Measurements from ENCODE around the gene MYL9.

The MYL9 gene

DNA sequence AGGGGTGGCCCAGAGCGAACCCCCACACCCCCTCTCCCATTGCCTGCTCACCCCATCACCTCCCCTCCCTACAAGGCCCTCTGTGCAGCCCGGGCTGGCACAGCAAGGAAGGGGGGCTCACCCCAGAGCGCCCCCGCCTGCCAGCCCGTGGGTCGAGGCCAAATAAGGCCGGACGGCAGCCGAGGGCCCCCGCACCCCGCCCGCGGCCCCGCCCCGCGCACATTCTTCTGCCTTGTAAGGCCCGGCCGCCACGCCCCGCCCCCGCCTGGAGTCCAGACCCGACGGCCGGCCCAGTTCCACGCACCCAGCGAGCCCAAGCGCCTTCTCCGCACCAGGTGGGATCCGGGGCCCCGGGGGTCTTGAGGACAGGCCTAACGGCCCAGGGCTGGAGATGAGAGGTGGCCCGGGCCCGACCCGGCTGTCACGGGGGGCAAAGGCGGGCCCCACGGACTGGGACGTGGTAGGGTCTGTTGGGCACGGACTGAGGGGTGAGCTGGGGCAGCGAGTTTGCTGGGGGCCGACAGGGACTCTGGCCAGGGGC, at the start of gene MYL9:
Gene MYL9, plus strand, starts transcription at position 293 of the 541 bp plus-strand sequence. CDS start 3,366 bp downstream, outside the sequence.
- TF ChIP-seq, protein P1, sequence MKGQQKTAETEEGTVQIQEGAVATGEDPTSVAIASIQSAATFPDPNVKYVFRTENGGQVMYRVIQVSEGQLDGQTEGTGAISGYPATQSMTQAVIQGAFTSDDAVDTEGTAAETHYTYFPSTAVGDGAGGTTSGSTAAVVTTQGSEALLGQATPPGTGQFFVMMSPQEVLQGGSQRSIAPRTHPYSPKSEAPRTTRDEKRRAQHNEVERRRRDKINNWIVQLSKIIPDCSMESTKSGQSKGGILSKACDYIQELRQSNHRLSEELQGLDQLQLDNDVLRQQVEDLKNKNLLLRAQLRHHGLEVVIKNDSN (IDR thresholded peaks at IDR 0.05), result no peak
- TF ChIP-seq NFIC (IDR thresholded peaks at IDR 0.05) (no peak), TEAD4 (IDR thresholded peaks at IDR 0.05) (peak; percentile 77), CEBPB (IDR thresholded peaks at IDR 0.05) (no peak), CREB1 (IDR thresholded peaks at IDR 0.05; ENCODE audit: low read depth) (no peak), FOXM1 (IDR thresholded peaks at IDR 0.05; ENCODE audit: borderline replicate concordance, low read depth) (no peak), TCF12 (IDR thresholded peaks at IDR 0.05; ENCODE audit: low read depth) (peak; percentile 42; the same call in 1 of the 2 replicates), EP300 (IDR thresholded peaks at IDR 0.05; ENCODE audit: borderline replicate concordance) (peak; percentile 73), ZBTB7A (IDR thresholded peaks at IDR 0.05; ENCODE audit: low read depth) (peak; percentile 97), RAD21 (IDR thresholded peaks at IDR 0.05; ENCODE audit: low read depth) (no peak), TAF1 (IDR thresholded peaks at IDR 0.05; ENCODE audit: low read depth) (peak; percentile 87), YY1 (IDR thresholded peaks at IDR 0.05; ENCODE audit: low read depth) (no peak), EGR1 (IDR thresholded peaks at IDR 0.05) (peak; percentile 72)
- TF ChIP-seq, protein P2, sequence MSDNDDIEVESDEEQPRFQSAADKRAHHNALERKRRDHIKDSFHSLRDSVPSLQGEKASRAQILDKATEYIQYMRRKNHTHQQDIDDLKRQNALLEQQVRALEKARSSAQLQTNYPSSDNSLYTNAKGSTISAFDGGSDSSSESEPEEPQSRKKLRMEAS (IDR thresholded peaks at IDR 0.05), result no peak
- TF ChIP-seq, protein P3, sequence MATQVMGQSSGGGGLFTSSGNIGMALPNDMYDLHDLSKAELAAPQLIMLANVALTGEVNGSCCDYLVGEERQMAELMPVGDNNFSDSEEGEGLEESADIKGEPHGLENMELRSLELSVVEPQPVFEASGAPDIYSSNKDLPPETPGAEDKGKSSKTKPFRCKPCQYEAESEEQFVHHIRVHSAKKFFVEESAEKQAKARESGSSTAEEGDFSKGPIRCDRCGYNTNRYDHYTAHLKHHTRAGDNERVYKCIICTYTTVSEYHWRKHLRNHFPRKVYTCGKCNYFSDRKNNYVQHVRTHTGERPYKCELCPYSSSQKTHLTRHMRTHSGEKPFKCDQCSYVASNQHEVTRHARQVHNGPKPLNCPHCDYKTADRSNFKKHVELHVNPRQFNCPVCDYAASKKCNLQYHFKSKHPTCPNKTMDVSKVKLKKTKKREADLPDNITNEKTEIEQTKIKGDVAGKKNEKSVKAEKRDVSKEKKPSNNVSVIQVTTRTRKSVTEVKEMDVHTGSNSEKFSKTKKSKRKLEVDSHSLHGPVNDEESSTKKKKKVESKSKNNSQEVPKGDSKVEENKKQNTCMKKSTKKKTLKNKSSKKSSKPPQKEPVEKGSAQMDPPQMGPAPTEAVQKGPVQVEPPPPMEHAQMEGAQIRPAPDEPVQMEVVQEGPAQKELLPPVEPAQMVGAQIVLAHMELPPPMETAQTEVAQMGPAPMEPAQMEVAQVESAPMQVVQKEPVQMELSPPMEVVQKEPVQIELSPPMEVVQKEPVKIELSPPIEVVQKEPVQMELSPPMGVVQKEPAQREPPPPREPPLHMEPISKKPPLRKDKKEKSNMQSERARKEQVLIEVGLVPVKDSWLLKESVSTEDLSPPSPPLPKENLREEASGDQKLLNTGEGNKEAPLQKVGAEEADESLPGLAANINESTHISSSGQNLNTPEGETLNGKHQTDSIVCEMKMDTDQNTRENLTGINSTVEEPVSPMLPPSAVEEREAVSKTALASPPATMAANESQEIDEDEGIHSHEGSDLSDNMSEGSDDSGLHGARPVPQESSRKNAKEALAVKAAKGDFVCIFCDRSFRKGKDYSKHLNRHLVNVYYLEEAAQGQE (IDR thresholded peaks at IDR 0.05; ENCODE audit: low read depth), result no peak

DNA sequence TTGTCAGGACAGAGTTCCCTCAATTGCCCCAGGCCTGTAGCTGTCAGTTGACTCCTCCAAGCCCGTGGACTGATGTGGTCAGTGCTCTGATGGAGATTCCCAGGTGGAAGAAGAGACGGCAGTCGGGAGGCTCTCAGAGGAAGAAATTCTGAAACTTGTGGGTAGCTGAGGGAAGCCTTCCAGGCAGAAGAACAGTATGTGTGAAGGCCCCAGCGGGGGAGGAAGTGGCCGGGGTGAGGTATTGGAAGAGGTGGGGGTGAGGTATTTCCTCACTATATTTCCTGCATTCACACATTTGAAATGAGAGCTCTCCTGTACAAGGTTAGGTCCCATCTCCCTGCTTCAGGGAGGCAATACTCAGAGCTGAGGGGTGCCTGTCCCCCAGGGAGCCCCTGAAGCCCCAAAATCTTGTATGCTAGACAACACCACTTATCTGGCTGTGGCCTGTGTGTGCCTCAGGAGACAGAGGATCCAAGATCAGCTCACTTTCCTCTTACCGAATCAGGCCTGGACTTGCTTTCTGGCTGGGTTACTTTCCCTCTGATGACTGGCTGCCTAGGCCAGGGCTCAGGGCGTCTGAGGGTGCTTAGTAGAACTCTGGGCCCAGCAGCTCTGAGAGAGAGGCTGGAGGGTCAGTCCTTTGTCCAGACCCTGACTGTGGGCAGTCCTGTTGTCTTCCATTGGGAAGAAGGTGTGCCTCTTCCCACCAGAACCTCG, 49.3 kb upstream of the MYL9 start:
- TF ChIP-seq CREB1 (IDR thresholded peaks at IDR 0.05; ENCODE audit: low read depth) (no peak), CEBPB (IDR thresholded peaks at IDR 0.05) (no peak), NFIC (IDR thresholded peaks at IDR 0.05) (no peak), TEAD4 (IDR thresholded peaks at IDR 0.05) (no peak), YY1 (IDR thresholded peaks at IDR 0.05; ENCODE audit: low read depth) (no peak), ZBTB7A (IDR thresholded peaks at IDR 0.05; ENCODE audit: low read depth) (no peak), RAD21 (IDR thresholded peaks at IDR 0.05; ENCODE audit: low read depth) (no peak), TAF1 (IDR thresholded peaks at IDR 0.05; ENCODE audit: low read depth) (no peak), EP300 (IDR thresholded peaks at IDR 0.05; ENCODE audit: borderline replicate concordance) (no peak)
- TF ChIP-seq, protein P3 (IDR thresholded peaks at IDR 0.05; ENCODE audit: low read depth), result no peak
- TF ChIP-seq, protein P1 (IDR thresholded peaks at IDR 0.05), result no peak

DNA sequence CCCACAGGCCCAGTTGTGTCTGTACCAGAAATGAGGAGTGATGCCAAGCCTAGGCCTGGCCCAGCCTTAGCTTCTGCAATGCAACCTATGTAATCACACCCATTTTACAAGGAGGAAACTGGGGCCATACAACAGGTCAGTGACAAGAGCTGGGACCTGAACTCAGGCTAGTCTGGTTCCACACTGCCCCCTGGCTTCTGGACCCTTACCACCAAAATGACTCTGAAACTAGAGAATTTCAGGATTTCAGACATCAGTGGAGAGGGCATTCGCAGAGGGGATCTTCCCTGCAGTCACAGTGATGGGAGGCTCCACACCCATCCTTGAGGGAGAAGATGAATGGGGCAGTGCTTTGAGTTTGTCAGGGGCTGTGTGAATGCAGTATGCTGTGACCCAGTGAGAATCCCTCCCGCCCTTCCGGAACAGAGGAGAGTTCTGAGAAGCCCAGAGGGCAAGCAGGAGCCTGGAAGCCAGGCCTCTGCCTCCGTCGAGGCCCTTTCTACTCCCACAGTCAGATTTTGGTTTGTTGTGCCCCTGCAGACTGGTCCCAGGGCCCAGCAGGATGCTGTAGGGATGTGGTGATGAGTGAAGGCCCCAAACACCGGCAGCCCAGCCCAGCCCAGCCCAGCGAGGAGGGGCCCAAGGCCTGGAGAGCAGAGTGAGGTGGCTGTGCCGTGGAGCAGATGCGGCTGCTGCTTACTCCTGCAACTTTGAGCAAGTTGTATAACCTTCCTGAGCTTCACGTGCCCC, 48.1 kb upstream of the MYL9 start:
- peak; percentile 39 for TF ChIP-seq RAD21 (IDR thresholded peaks at IDR 0.05; ENCODE audit: low read depth)
- TF ChIP-seq FOXM1 (IDR thresholded peaks at IDR 0.05; ENCODE audit: borderline replicate concordance, low read depth), result no peak

DNA sequence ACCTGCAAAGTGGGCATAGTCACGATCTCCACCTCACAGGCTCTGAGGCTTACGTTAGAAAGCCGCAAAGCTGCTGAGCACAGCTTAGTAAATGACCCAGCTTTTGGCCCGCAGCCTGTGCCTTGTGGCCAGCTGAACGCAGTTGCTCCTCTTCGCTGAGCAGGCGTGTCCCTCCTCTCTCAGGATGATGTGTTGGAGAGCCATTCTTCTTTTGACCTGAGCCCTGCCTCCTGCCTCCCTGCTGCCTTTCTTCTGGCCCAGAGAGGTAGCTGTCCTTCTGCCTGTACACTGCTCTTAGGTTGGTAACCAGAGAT, 47.6 kb upstream of the MYL9 start:
- TF ChIP-seq TEAD4 (IDR thresholded peaks at IDR 0.05) (no peak), ZBTB7A (IDR thresholded peaks at IDR 0.05; ENCODE audit: low read depth) (no peak)

DNA sequence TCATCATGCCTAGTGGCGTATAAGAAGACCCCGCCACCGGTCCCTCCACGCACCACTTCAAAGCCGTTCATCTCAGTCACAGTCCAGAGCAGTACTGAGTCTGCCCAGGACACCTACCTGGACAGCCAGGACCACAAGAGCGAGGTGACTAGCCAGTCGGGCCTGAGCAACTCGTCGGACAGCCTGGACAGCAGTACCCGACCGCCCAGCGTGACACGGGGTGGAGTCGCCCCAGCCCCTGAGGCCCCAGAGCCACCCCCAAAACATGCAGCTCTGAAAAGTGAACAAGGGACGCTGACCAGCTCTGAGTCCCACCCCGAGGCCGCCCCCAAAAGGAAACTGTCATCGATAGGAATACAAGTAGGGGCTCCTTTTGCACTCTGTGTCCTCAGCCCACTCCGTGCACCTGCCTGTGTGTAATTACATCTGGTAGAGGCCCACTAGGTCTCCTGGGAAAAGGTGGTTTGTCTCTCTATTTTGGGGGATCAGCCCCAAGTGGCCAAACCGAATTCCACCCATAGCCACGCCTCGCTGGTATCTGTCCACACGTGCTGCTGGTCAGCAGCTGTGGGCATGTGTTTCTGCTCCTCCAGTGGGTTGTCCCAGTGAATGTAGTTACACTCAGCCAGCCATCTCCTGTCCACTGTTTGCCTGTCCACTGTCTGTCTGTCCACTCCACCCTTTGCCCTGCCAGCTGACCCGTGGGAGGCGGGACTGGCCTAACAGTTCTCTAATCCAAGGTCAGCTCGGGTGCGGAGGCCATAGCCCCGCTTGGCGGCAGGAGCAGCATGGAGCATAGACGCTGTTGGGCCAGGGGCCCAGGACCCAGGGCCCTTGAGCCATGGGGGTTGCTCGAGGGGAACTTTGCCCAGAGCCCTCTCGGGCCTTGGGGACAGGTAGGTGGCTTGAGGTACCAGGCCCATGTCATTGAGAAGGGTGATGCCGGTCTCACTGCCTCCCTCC, 44.3 kb upstream of the MYL9 start:
- TF ChIP-seq EGR1 (IDR thresholded peaks at IDR 0.05) (no peak), TAF1 (IDR thresholded peaks at IDR 0.05; ENCODE audit: low read depth) (no peak), YY1 (IDR thresholded peaks at IDR 0.05; ENCODE audit: low read depth) (no peak), NFIC (IDR thresholded peaks at IDR 0.05) (no peak), TEAD4 (IDR thresholded peaks at IDR 0.05) (no peak), CEBPB (IDR thresholded peaks at IDR 0.05) (no peak), RAD21 (IDR thresholded peaks at IDR 0.05; ENCODE audit: low read depth) (no peak), TCF12 (IDR thresholded peaks at IDR 0.05; ENCODE audit: low read depth) (no peak), EP300 (IDR thresholded peaks at IDR 0.05; ENCODE audit: borderline replicate concordance) (no peak), ZBTB7A (IDR thresholded peaks at IDR 0.05; ENCODE audit: low read depth) (no peak), CREB1 (IDR thresholded peaks at IDR 0.05; ENCODE audit: low read depth) (no peak), FOXM1 (IDR thresholded peaks at IDR 0.05; ENCODE audit: borderline replicate concordance, low read depth) (no peak)
- TF ChIP-seq, protein P1 (IDR thresholded peaks at IDR 0.05), result no peak
- TF ChIP-seq, protein P3 (IDR thresholded peaks at IDR 0.05; ENCODE audit: low read depth), result no peak
- TF ChIP-seq, protein P2 (IDR thresholded peaks at IDR 0.05), result no peak
